ENCODE data around the gene SHISA5.
"Not testable (repeated sequence)": the region's sequence is repeated elsewhere in the genome, so short reads cannot be mapped to it uniquely, and the experiment has no call there.

The SHISA5 gene

GRCh38 chr3:48467110-48467454 lies 36.9 kb downstream of the SHISA5 start:
- no peak for TF ChIP-seq POLR2A (IDR thresholded peaks at IDR 0.05; ENCODE audit: low read depth, low read length)
- FAIRE-seq (no peak), DNase-seq (ENCODE audit: insufficient read length, low spot score) (no peak)

- DNase-seq (ENCODE audit: insufficient read length, low spot score) (no peak), FAIRE-seq (no peak)
- TF ChIP-seq POLR2A (IDR thresholded peaks at IDR 0.05; ENCODE audit: low read depth, low read length) = no peak
Observed at GRCh38 chr3:48466386-48467109, 37.4 kb downstream of the SHISA5 start.

GRCh38 chr3:48465531-48466378 lies 38.2 kb downstream of the SHISA5 start:
- FAIRE-seq (peak; percentile 93), DNase-seq (ENCODE audit: insufficient read length, low spot score) (peak; percentile 98)
- TF ChIP-seq POLR2A (IDR thresholded peaks at IDR 0.05; ENCODE audit: low read depth, low read length) = peak; percentile 85

- DNase-seq (ENCODE audit: insufficient read length, low spot score) (no peak), FAIRE-seq (no peak)
- no peak for TF ChIP-seq POLR2A (IDR thresholded peaks at IDR 0.05; ENCODE audit: low read depth, low read length)
Observed at GRCh38 chr3:48465237-48465530, 38.8 kb downstream of the SHISA5 start.

- FAIRE-seq = no peak
- no peak for DNase-seq (ENCODE audit: insufficient read length, low spot score)
- no peak for TF ChIP-seq POLR2A (IDR thresholded peaks at IDR 0.05; ENCODE audit: low read depth, low read length)
Observed at GRCh38 chr3:48464713-48465221, 39.2 kb downstream of the SHISA5 start.

DNA sequence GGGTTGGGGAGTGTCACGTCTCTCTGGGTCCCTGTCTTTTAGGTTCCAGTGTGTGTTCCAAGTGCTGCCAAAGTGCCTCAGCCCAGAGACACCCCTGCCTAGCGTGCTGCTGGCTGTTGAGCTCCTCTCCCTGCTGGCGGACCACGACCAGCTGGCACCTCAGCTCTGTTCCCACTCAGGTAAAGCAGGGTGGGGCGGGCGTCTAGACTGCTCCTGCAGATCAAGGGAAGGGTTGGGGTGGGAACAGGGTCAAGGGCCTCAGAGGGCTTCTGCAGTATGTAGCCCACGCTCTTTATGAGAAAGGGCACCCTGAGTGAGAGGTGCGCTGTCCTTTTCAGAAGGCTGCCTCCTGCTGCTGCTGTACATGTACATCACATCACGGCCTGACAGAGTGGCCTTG lies 40.3 kb downstream of the SHISA5 start:
- FAIRE-seq (no peak), DNase-seq (ENCODE audit: insufficient read length, low spot score) (no peak)
- TF ChIP-seq POLR2A (IDR thresholded peaks at IDR 0.05; ENCODE audit: low read depth, low read length) = no peak

DNA sequence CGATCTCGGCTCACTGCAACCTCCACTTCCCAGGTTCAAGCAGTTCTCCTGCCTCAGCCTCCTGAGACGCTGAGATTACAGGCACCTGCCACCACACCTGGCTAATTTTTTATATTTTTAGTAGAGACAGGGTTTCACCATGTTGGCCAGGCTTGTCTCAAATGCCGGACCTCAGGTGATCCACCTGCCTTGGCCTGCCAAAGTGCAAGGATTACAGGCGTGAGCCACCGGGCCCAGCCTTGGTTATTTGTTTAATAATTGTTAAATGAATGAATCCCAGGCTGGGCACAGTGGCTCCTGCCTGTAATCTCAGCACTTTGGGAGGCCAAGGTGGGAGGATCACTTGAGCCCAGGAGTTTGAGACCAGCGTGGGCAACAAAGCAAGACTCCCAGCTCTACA lies 42.2 kb downstream of the SHISA5 start:
- not testable (repeated sequence) for FAIRE-seq; DNase-seq (ENCODE audit: insufficient read length, low spot score)

DNA sequence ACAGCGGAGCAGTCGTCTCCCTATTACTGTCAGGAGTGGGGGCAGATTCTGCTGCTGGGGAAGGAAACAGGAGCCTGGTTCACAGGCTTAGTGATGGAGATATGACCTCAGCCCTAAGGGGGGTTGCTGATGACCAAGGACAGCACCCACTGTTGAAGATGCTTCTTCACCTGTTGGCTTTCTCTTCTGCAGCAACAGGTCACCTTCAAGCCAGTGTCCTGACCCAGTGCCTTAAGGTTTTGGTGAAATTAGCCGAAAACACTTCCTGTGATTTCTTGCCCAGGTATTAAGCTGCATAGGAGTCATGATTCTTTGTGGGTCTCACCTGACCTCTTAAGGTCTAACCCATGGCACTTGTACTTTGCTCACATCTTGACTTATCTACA lies 43.5 kb downstream of the SHISA5 start:
- DNase-seq (ENCODE audit: insufficient read length, low spot score) (no peak), FAIRE-seq (no peak)
- TF ChIP-seq POLR2A (IDR thresholded peaks at IDR 0.05; ENCODE audit: low read depth, low read length) = no peak

- FAIRE-seq = no peak
- no peak for DNase-seq (ENCODE audit: insufficient read length, low spot score)
- TF ChIP-seq POLR2A (IDR thresholded peaks at IDR 0.05; ENCODE audit: low read depth, low read length) = no peak
Observed at GRCh38 chr3:48459773-48460516, 44.0 kb downstream of the SHISA5 start.

- FAIRE-seq (no peak), DNase-seq (ENCODE audit: insufficient read length, low spot score) (no peak)
- TF ChIP-seq POLR2A (IDR thresholded peaks at IDR 0.05; ENCODE audit: low read depth, low read length) = no peak
Observed at GRCh38 chr3:48459331-48459730, 44.6 kb downstream of the SHISA5 start.

- no peak for TF ChIP-seq POLR2A (IDR thresholded peaks at IDR 0.05; ENCODE audit: low read depth, low read length)
- DNase-seq (ENCODE audit: insufficient read length, low spot score) = no peak
- FAIRE-seq = no peak
Observed at GRCh38 chr3:48456456-48456855, 47.5 kb downstream of the SHISA5 start.

GRCh38 chr3:48451270-48451669 lies 52.7 kb downstream of the SHISA5 start:
- TF ChIP-seq POLR2A (IDR thresholded peaks at IDR 0.05; ENCODE audit: low read depth, low read length) = no peak
- DNase-seq (ENCODE audit: insufficient read length, low spot score) = no peak
- no peak for FAIRE-seq

- TF ChIP-seq POLR2A (IDR thresholded peaks at IDR 0.05; ENCODE audit: low read depth, low read length) = peak; percentile 96
- DNase-seq (ENCODE audit: insufficient read length, low spot score) = peak; percentile 84
- FAIRE-seq = no peak
Observed at GRCh38 chr3:48446425-48447193, 57.4 kb downstream of the SHISA5 start, which contains the start of gene ATRIP. Gene ATRIP, plus strand, starts transcription at chr3:48446737. Its CDS starts 109 bp downstream, at chr3:48446846.

DNA sequence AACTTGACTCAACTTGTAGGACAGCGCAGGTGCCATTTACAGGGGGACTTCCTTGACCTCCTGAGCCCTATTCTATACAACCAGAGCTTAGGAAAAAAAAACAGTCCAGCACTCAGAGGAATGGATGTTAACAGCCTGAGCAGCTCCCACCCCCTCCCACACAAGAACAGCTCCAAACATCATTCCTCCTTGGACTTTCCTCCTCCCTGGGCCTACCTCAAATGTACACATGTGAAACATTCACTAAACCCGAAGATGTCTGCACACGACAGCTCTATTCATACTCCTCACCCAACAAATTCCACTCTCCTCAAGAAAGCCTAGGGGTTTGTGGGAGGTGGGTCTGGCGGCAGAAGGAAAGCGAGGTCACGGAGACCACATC lies 57.9 kb downstream of the SHISA5 start:
- TF ChIP-seq POLR2A (IDR thresholded peaks at IDR 0.05; ENCODE audit: low read depth, low read length) = no peak
- FAIRE-seq = no peak
- no peak for DNase-seq (ENCODE audit: insufficient read length, low spot score)
